Activated CD4-positive, alpha-beta T cell treated with anti-CD3 and anti-CD28 coated beads for 1 hour (primary cell): ENCODE data around the gene CASKIN2.

Source experiments
- DNase-seq: peaks from one replicate; pipeline ENCODE4 v3.0.0-alpha.2; 2020

CASKIN2 gene

DNA sequence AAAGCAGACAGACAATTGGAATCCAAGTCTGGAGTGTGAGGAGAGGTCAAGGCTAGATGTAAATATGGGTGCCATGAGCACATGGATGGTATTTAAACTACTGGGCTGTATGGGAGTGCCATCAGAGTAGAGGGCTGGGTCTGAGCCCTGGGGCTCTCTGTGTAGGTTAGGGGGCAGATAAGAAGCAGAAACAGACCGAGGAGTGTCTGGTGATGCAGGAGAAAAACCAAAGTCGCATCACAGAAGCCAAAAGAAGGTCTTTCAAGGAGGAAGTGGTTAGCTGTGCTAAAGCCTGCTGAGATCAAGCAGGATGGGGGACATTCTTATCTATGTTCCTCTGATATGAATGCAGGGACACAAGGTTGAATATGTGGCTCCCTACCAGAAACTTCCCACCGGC is 2.9 kb upstream of the CASKIN2 start:
- no peak for DNase-seq

DNA sequence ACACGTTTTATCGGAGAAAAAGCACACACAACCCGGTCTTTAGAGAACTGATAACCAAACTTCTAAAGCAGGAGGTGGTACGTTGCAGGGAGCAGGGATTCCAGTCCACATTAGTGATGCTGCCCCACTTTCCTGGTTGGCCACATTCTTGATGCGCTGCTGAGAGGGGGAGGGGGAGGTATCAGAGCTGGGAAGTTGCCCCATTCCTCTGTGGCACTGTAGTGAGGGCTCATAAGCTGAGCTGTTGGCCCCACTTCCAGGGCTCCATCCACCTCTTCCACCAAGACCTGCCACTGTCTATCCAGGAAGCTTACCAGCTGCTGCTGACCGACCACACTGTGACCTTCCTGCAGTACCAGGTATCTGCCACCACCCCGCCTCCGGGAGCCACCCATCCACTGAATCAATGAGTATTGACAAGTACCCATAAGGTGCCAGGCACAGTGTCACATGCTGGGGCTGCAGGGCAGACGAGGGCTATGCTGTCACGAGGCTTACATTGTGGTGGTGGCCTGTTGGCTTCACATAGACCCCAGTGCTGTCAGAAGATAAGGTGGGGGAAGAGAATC is 2.0 kb upstream of the CASKIN2 start:
- DNase-seq: no peak

DNA sequence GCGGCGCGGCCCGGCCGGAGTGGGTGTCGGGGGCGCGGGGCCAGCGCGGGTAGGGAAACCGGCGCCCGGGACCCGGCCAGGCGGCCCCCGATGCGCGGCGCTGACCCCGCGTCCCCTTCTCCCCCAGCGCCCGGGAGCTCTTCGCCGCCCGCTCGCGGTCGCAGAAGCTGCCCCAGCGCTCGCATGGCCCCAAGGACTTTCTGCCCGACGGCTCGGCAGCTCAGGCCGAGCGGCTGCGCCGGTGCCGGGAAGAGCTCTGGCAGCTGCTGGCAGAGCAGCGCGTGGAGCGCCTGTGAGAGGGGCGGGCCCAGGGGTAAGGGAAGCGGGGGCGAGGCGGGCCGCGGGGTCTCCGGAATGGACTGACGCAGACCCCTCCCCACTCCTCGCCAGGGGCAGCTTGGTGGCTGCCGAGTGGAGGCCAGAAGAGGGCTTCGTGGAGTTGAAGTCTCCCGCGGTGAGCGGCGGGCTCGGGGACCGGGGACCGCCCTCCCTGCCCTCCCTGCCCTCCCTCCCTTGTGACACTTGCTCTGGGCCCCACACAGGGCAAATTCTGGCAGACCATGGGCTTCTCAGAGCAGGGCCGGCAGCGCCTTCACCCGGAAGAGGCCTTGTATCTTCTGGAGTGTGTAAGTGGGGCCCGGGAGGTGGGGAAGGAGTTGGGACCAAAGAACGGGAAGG is 1.4 kb upstream of the CASKIN2 start:
- no peak for DNase-seq

DNA sequence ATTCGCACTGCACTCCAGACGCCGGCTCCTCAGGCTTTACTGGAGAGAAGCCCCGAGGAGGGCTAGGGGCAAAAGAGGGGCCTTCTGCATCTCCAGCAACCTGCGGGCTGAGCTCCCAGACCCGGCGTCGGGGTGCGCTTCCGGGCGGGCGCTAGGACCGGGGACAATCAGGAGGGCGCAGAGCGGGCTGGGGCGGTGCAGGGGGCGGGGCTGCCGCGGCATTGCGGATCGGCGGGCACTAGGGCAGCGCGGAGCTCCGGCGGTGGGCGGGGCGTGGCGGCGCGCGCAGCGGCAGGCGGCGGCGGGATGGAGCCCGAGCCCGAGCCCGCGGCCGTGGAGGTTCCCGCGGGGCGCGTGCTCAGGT is 900 bp upstream of the CASKIN2 start, which contains the start of gene TSEN54:
TSEN54 (plus strand) TSS at position 274 of the 364 bp plus-strand sequence; CDS start at position 307, 33 bp downstream.
- peak; percentile 89 for DNase-seq

GRCh38 chr17:75514919-75515495 is 330 bp downstream of the CASKIN2 start:
- DNase-seq: no peak

DNA sequence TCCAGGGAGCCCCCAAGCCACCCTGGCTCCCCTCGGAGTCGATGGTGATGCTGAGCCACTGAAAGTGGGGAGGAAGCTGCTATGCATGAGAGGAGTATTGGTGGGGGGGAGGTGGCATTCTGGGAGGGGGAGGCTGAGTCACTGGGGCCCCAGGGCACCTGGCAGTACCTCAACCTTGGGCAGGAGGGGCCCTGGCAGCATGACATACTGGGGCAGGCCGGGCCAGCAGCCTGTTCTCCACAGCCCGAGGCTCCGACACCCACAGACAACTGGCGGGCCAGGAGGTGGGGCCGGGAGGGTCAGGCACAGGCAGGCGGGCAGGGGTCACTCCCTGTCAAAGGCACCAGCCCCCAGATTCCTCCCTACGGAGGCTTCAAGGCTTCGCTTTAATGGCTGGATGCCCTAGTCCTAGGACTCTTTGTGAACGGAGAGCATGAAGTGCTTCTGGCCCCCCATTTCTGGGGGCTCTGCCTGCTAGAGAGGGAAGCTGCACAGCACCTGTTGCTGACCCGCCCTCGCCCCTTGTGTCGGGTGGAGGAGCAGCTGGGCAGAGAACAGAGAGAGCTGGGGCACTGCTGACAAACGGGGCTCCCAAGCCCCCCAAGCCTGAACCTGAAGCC is 928 bp downstream of the CASKIN2 start:
- DNase-seq: no peak

- no peak for DNase-seq
Measured at GRCh38 chr17:75513641-75514000, 1.7 kb downstream of the CASKIN2 start.

GRCh38 chr17:75512926-75513640 is 2.3 kb downstream of the CASKIN2 start:
- no peak for DNase-seq

GRCh38 chr17:75511610-75512575 is 3.4 kb downstream of the CASKIN2 start:
- no peak for DNase-seq

GRCh38 chr17:75511270-75511609 is 4.1 kb downstream of the CASKIN2 start:
- DNase-seq: no peak

- DNase-seq: no peak
Measured at GRCh38 chr17:75509528-75510258, 5.6 kb downstream of the CASKIN2 start.

DNA sequence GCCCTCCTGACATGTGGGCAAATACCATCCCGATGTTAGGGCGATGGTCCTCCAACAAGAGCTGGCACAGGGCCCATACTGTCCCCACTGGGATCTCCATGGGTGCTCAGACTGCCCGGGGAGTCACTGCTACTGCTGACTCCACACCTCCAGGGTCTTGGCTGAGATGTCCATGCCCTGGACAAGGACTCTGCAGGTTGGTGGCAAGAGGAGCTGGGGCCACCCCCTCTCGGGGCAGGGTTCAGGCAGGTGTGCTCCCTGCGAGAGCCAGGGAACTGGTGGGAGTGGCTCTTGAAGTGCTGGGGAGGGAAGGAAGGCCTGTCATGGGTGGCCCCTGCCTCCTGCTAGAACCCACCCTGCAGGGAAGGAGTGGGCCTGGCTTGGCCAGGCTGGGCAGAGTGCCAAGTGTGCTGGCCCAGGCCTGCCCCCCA is 6.4 kb downstream of the CASKIN2 start:
- no peak for DNase-seq

GRCh38 chr17:75507733-75508719 is 7.3 kb downstream of the CASKIN2 start:
- no peak for DNase-seq

- DNase-seq: no peak
Measured at GRCh38 chr17:75506888-75507287, 8.4 kb downstream of the CASKIN2 start.

- DNase-seq: no peak
Measured at GRCh38 chr17:75506134-75506533, 9.2 kb downstream of the CASKIN2 start.

DNA sequence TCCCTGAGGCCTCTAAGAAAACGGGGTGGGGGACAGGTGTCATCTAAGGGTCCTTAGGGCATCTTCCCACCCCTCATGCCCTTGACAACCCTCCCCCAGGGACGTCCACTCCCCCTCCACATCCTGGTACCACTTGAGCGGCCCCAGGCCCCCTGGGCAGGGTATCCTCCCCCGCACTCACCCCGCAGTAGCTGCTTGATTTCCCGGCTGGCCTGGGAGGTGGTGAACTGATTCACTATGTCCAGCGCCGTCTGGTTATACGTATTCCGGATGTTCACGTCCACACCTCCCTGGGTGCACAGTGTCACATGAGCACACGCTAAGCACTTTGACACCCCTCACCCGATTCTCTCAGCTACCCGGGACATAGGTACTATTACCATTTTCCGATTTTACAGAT is 9.7 kb downstream of the CASKIN2 start:
- DNase-seq: no peak

DNA sequence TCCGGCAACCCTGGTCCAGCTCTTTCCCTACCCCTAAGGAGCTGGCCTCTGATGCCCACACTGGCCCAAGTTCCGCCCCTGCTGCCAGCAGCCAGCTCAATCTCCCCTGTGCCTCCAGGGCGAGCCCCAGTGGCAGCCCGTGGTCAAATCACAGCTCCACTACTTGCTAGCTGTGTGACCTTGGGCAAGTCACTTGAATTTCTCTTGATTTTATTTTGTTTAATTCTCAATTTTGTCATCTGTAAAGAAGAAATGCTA is 10.3 kb downstream of the CASKIN2 start:
- no peak for DNase-seq

- DNase-seq: peak; percentile 18
Measured at GRCh38 chr17:75504347-75505151, 10.8 kb downstream of the CASKIN2 start.

DNA sequence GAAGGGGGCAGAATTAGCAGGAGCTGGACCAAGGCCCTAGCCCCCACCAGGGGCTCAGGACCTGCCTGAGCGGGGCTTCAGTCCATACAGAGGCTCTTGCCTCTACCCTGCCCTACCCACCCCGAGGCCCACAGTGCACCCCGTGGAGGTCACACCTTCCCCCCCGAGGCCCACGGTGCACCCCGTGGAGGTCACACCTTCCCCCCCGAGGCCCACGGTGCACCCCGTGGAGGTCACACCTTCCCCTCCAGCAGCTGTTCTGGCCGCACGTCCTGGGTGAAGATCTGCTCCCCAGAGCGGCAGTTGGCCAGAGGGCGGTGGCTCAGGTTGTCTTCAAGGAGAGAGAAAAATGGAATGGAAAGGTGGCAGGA is 11.4 kb downstream of the CASKIN2 start:
- no peak for DNase-seq
